Astrocyte (in vitro differentiated cells and primary cell): ENCODE results near the gene TARS2. TPM values are rescaled to one million over a fixed set of nuclear protein-coding genes. Genes with fewer than 3 reads are reported as not detected.

Source experiments
- DNase-seq: peaks from one replicate; pipeline ENCODE4 v3.0.0-alpha.2; 2010; ENCODE audit warnings: low read depth
- FAIRE-seq: peaks from 2 replicates; lab custom pipeline; 2011; peaks lifted over from hg19 to GRCh38; lab: Jason Lieb, UNC
- H2AFZ ChIP-seq: 2 replicates; pipeline ENCODE4 v1.6.0; 2012; ENCODE audit warnings: low read depth, low read length, inconsistent platforms
- H3K27ac ChIP-seq: 2 replicates; pipeline ENCODE4 v1.5.1; 2011; ENCODE audit warnings: low read depth, low read length, inconsistent platforms
- H3K27me3 ChIP-seq: 2 replicates; pipeline ENCODE4 v1.6.0; 2011; ENCODE audit warnings: low read length, inconsistent platforms; ENCODE audit not compliant: insufficient read depth
- H3K36me3 ChIP-seq: 2 replicates; pipeline ENCODE4 v1.5.1; 2011; ENCODE audit warnings: low read length, inconsistent platforms; ENCODE audit not compliant: insufficient read depth
- H3K4me1 ChIP-seq: 2 replicates; pipeline ENCODE4 v1.5.1; 2011; ENCODE audit warnings: low read length, inconsistent platforms; ENCODE audit not compliant: insufficient read depth
- H3K4me2 ChIP-seq: 2 replicates; pipeline ENCODE4 v1.6.0; 2012; ENCODE audit warnings: low read length, inconsistent platforms
- H3K4me3 ChIP-seq: 2 replicates; pipeline ENCODE4 v1.5.1; 2011; ENCODE audit warnings: low read depth, mild to moderate bottlenecking, low read length, inconsistent platforms; ENCODE audit not compliant: insufficient read depth
- H3K79me2 ChIP-seq: 2 replicates; pipeline ENCODE4 v1.6.0; 2012; ENCODE audit warnings: mild to moderate bottlenecking, low read length, inconsistent platforms; ENCODE audit not compliant: insufficient read depth
- H3K9ac ChIP-seq: 2 replicates; pipeline ENCODE4 v1.6.0; 2012; ENCODE audit warnings: mild to moderate bottlenecking, low read length, inconsistent platforms
- H3K9me3 ChIP-seq: 2 replicates; pipeline ENCODE4 v1.5.1; 2012; ENCODE audit warnings: low read depth, mild to moderate bottlenecking, low read length, inconsistent platforms; ENCODE audit not compliant: insufficient read depth
- H4K20me1 ChIP-seq: 2 replicates; pipeline ENCODE4 v1.6.0; 2012; ENCODE audit warnings: low read length, inconsistent platforms; ENCODE audit not compliant: insufficient read depth
- H3K27ac Mint-ChIP-seq: one replicate; pipeline ENCODE4 v1.8.0; 2021; ENCODE audit warnings: mild to moderate bottlenecking, mixed read lengths; ENCODE audit not compliant: unreplicated experiment
- H3K27me3 Mint-ChIP-seq: one replicate; pipeline ENCODE4 v1.8.0; 2021; ENCODE audit warnings: low read depth, mixed read lengths; ENCODE audit not compliant: unreplicated experiment
- H3K36me3 Mint-ChIP-seq: one replicate; pipeline ENCODE4 v1.8.0; 2021; ENCODE audit warnings: low read depth, mixed read lengths; ENCODE audit not compliant: unreplicated experiment
- H3K4me1 Mint-ChIP-seq: one replicate; pipeline ENCODE4 v1.8.0; 2021; ENCODE audit warnings: low read depth, mixed read lengths; ENCODE audit not compliant: unreplicated experiment
- H3K4me3 Mint-ChIP-seq: one replicate; pipeline ENCODE4 v1.8.0; 2021; ENCODE audit warnings: mild to moderate bottlenecking, moderate library complexity, mixed read lengths; ENCODE audit not compliant: unreplicated experiment
- H3K9me3 Mint-ChIP-seq: one replicate; pipeline ENCODE4 v1.8.0; 2021; ENCODE audit warnings: mild to moderate bottlenecking, mixed read lengths; ENCODE audit not compliant: unreplicated experiment
- CTCF ChIP-seq: IDR thresholded peaks from 2 replicates; pipeline ENCODE4 v1.5.1; 2011; ENCODE audit warnings: low read depth, mild to moderate bottlenecking, inconsistent platforms, low read length, moderate library complexity; ENCODE audit not compliant: insufficient read depth
- EZH2 ChIP-seq: IDR thresholded peaks from 2 replicates; pipeline ENCODE4 v1.6.1; 2012; ENCODE audit warnings: mild to moderate bottlenecking, low read length, inconsistent platforms; ENCODE audit not compliant: insufficient read depth
- total RNA-seq: library from RNA; stranded (reverse); gene quantifications from 2 replicates; pipeline ENCODE4 v1.2.1, GENCODE V29; 2021

The TARS2 gene
- total RNA-seq, 1 donor from 2014 or later, result 15.5 TPM

DNA sequence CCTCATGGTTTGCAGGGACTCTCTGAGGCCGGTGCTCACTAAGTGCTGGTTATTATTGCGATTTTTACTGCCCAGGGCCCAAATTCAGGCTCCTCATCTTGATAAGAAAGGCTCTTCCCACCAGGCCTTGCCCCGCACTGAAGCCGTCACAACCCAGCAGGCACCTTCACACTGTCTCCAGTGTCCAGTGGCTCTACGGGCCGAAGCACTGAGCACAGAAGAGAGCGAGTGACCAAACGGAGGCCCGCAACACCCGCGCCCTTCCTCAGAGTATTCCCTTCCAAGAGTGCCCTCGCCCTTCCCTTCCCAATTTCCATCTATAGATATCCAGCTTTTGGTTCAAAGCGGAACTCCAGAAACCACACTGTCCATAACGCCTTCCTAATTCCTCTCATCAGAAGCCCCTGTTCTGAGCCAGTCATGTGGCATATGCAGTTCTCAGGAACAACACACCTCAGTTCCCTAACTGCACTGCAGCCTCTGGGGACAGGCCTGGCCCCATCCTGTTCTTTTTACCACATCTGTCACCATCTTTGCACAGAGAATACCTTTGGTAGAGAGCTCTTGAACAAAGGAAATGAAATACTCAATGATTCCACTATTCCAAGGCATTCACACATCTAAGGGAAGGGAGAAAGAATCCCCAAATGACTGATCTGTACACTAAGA, 43.4 kb downstream of the TARS2 start:
- no peak overlapping the region for H3K27ac Mint-ChIP-seq
- no peaks in the 10 kb centered on the region for H3K27me3 ChIP-seq
- peaks cover 2% of the 10 kb centered on the region for H3K9me3 Mint-ChIP-seq
- H3K4me1 ChIP-seq, result peaks cover 32% of the 10 kb centered on the region
- peaks cover 14% of the 10 kb centered on the region for H3K4me1 Mint-ChIP-seq
- no peak overlapping the region for H3K4me3 Mint-ChIP-seq
- no peaks in the 10 kb centered on the region for H3K36me3 ChIP-seq
- H2AFZ ChIP-seq, result no peak overlapping the region
- no peaks in the 10 kb centered on the region for H3K9me3 ChIP-seq
- TF ChIP-seq CTCF, result no peak
- no peak for TF ChIP-seq EZH2
- no peaks in the 10 kb centered on the region for H3K36me3 Mint-ChIP-seq
- no peak overlapping the region for H3K4me3 ChIP-seq
- no peak overlapping the region for H3K4me2 ChIP-seq
- no peak overlapping the region for H3K27ac ChIP-seq
- no peaks in the 10 kb centered on the region for H3K79me2 ChIP-seq
- FAIRE-seq (no peak), DNase-seq (no peak)
- H4K20me1 ChIP-seq, result no peaks in the 10 kb centered on the region
- H3K27me3 Mint-ChIP-seq, result no peaks in the 10 kb centered on the region
- no peak overlapping the region for H3K9ac ChIP-seq

GRCh38 chr1:150532860-150533259, 45.6 kb downstream of the TARS2 start:
- peak overlapping the region; percentile 65 for H3K4me2 ChIP-seq

DNA sequence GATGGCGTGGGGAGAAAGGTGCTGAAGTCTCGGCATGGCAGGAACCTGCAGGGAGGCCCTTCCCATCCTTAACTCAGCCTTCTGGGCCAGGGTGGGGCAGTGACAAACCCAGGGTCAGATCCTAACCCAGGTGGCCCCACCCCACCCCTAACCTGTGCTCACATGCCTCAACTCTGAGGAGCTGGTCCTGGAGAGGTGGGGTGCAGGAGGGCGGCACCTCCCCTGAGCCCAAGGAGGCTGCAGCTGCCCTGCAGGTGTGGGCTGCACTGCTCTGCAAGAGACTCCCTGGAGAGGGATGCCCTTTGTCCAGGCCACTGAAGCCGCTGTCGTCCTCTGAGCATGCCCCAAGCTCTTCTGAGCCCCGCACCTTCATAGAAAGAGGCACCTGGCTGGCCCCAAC, 46.8 kb downstream of the TARS2 start:
- peaks cover 48% of the 10 kb centered on the region for H3K4me1 ChIP-seq
- no peaks in the 10 kb centered on the region for H3K79me2 ChIP-seq
- no peaks in the 10 kb centered on the region for H3K9me3 ChIP-seq
- TF ChIP-seq CTCF (no peak), EZH2 (no peak)
- no peaks in the 10 kb centered on the region for H3K36me3 Mint-ChIP-seq
- H2AFZ ChIP-seq, result no peak overlapping the region
- DNase-seq (no peak), FAIRE-seq (no peak)
- no peak overlapping the region for H3K4me2 ChIP-seq
- no peaks in the 10 kb centered on the region for H3K27me3 Mint-ChIP-seq
- no peak overlapping the region for H3K4me3 ChIP-seq
- no peaks in the 10 kb centered on the region for H4K20me1 ChIP-seq
- no peaks in the 10 kb centered on the region for H3K27me3 ChIP-seq
- H3K36me3 ChIP-seq, result no peaks in the 10 kb centered on the region
- peaks cover 38% of the 10 kb centered on the region for H3K4me1 Mint-ChIP-seq
- H3K27ac Mint-ChIP-seq, result no peak overlapping the region
- no peak overlapping the region for H3K9ac ChIP-seq
- H3K4me3 Mint-ChIP-seq, result no peak overlapping the region
- H3K27ac ChIP-seq, result no peak overlapping the region
- H3K9me3 Mint-ChIP-seq, result peaks cover 1% of the 10 kb centered on the region

More at GRCh38 chr1:150532860-150533259, 45.6 kb downstream of the TARS2 start:
- Histone ChIP-seq H3K27ac (peak overlapping the region; percentile 52), H3K4me1 (peaks cover 48% of the 10 kb centered on the region), H3K79me2 (no peaks in the 10 kb centered on the region), H3K4me3 (no peak overlapping the region), H3K27me3 (no peaks in the 10 kb centered on the region), H3K9me3 (no peaks in the 10 kb centered on the region), H2AFZ (no peak overlapping the region), H3K9ac (peak overlapping the region; percentile 62), H4K20me1 (no peaks in the 10 kb centered on the region), H3K36me3 (no peaks in the 10 kb centered on the region)
- TF ChIP-seq EZH2, result no peak
- Mint-ChIP-seq H3K4me3 (no peak overlapping the region), H3K4me1 (peaks cover 32% of the 10 kb centered on the region), H3K9me3 (peaks cover 1% of the 10 kb centered on the region), H3K27ac (no peak overlapping the region), H3K36me3 (no peaks in the 10 kb centered on the region), H3K27me3 (no peaks in the 10 kb centered on the region)
- DNase-seq (peak; percentile 31), FAIRE-seq (no peak)
